ENCODE data around the gene RWDD2A. TPM values are rescaled to one million over a fixed set of nuclear protein-coding genes. Genes with fewer than 3 reads are reported as not detected.

RWDD2A gene
- total RNA-seq, 2 experiments from 2014 or later, result 2.8 to 3.0 TPM

GRCh38 chr6:83247471-83247870 lies 54.3 kb downstream of the RWDD2A start:
- Histone ChIP-seq H3K36me3 (ENCODE audit: insufficient read depth, low read length) (no peaks in the 10 kb centered on the region), H3K27ac (ENCODE audit: low read depth in 1 of 2, low read length in 2 of 2) (no peak overlapping the region), H3K27me3 (ENCODE audit: control insufficient read depth in 1 of 2, insufficient read depth in 2 of 2, low read length in 2 of 2) (no peaks in the 10 kb centered on the region), H3K9me3 (ENCODE audit: control insufficient read depth in 1 of 2, insufficient read depth in 1 of 2, low read length in 2 of 2) (no peaks in the 10 kb centered on the region), H3K4me1 (ENCODE audit: insufficient read depth, low read length) (no peaks in the 10 kb centered on the region), H3K4me3 (ENCODE audit: low read length) (no peak overlapping the region)
- Mint-ChIP-seq H3K27ac (no peak overlapping the region), H3K4me1 (ENCODE audit: low read depth) (no peaks in the 10 kb centered on the region), H3K27me3 (peaks cover 14% of the 10 kb centered on the region), H3K4me3 (no peak overlapping the region), H3K36me3 (ENCODE audit: low read depth) (no peaks in the 10 kb centered on the region), H3K9me3 (no peaks in the 10 kb centered on the region)
- ChIA-PET POLR2A (no interaction called here), CTCF (no interaction called here)
- no peak for DNase-seq
- intact Hi-C loops (cut with DNase I, micrococcal nuclease), result no loop called here
- TF ChIP-seq, protein P1, sequence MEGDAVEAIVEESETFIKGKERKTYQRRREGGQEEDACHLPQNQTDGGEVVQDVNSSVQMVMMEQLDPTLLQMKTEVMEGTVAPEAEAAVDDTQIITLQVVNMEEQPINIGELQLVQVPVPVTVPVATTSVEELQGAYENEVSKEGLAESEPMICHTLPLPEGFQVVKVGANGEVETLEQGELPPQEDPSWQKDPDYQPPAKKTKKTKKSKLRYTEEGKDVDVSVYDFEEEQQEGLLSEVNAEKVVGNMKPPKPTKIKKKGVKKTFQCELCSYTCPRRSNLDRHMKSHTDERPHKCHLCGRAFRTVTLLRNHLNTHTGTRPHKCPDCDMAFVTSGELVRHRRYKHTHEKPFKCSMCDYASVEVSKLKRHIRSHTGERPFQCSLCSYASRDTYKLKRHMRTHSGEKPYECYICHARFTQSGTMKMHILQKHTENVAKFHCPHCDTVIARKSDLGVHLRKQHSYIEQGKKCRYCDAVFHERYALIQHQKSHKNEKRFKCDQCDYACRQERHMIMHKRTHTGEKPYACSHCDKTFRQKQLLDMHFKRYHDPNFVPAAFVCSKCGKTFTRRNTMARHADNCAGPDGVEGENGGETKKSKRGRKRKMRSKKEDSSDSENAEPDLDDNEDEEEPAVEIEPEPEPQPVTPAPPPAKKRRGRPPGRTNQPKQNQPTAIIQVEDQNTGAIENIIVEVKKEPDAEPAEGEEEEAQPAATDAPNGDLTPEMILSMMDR (IDR thresholded peaks at IDR 0.05), result no peak
- ATAC-seq (ENCODE audit: poor library complexity), result no peak

Other genes with a start within 250 kb of the RWDD2A start
- 1 to 10 TPM; 4.1 to 4.2 TPM for gene UBE3D, start 127.5 kb upstream of the RWDD2A start, total RNA-seq
- gene DOP1A, start 125.7 kb upstream of the RWDD2A start, total RNA-seq, result 10 to 100 TPM; 15.6 to 15.8 TPM
- gene PGM3, start 92 bp upstream of the RWDD2A start, total RNA-seq, result 10 to 100 TPM; 22.6 to 25.3 TPM
- gene ME1, start 237.7 kb downstream of the RWDD2A start, total RNA-seq, result not detected